ENCODE measurements around the gene ESYT1.

ESYT1 gene

DNA sequence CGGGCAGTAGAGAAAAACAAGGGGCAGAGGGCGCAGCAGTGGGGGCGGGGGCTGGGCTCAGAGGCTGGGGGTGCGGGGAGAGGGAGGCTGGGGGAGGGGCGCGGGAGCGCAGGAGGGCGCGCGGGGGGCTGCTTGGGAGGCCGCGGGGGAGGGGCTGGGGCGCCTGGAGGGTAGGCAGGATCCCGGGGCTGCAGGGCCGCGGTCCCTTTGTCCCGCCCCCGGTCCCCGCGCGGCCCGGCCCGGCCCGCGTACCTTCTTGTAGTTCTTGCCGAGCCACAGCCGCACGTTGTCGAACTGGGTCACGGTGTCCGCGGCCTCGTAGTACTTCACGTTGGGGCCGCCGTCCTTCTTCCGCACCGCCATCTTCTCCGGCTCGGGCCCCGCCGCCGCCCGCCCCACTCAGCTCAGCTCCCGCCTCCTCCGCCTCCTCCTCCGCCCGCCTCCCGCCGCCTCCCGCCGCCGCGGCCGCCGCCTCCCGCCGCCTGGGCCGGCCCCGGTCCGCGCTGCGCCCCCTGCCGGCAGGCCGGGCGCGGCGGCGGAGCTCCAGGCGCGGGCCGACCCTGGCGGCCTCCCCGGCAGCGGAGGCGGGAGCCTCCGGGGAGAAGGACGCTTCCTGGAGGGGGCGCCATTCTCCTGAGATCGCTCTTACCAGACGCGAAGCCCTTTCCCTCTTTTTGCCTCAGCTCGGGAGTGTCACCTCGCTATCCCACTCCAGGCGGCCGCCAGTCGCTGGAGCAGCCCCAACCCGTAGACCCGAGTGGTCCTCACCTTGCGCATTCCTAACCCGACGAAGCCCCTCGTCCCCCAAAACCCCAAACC lies 61.2 kb downstream of the ESYT1 start, which contains the start of gene SMARCC2:
SMARCC2 (minus strand) TSS at position 385 of the 819 bp plus-strand sequence; CDS start at position 363, 22 bp downstream.
- DNase-seq: peak; percentile 87

DNA sequence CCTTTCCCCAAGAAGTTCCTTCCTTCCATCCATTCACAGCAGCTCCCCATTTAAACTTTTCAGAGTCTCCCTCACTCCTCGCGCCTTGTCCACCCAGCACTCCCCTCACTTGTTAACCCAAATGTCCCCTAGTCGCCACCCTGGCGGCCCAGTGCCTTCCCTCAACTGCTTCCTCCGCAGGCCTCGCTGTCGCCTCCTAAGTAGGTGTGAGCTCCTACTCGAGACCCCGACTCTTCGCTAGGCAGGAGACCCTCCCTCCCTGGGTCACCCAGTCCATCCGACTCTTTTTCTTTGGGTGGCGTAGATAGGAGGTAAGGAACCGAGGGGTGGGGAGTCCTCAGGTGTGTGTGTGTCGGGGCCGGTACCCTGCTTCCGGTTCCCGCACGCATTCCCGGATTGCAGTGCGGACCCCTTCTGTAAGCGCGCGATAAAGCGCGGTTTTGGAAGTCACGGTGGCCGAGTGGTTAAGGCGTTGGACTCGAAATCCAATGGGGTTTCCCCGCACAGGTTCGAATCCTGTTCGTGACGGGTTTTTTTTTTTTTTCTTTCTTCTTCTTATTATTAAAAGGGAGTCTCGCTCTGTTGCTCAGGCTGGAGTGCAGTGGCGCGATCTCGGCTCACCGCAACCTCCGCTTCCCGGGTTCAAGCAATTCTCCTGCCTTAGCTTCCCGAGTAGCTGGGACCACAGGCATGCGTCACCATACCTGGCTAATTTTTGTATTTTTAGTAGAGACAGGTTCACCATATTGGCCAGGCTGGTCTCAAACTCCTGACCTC lies 62.0 kb downstream of the ESYT1 start:
- peak; percentile 85 for DNase-seq

DNA sequence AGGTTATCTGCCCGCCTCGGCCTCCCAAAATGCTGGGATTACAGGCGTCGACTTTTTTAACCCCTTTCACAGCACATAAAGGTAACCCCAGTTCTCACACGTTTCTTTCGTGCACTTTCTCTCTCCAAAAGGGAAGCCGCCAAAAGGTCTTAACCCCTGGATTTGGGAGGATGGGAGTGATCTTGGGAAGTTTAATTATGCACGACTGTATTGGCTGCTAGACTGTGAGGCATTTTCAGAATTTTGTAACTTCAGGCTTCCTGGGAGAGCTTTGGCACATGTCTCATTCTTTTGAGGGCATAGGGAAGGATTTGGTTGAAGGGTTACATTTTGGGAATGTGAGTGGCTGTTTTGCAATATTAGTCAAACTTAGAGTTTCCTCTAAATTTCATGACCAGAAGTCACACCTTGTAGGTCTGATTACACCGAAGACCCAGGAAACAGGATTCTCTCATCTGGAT lies 62.7 kb downstream of the ESYT1 start:
- no peak for DNase-seq

DNA sequence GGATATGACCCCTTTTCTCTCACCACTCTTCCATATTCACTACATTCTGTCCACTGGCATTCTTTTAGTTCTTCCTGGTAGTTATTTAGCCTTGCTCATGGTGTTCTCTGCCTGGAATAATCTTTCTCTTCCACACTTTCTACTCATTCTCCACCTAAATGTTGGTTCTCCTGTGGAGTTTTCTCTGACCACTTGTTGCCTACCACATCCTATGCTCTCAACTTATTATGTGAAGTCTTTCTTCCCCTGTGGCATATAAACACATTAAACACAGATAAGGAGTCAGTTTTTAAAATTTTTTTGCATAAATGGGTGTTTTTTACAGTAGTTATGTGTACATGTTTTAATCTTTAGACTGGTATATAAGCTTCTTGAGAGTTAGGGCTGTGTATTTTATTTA lies 64.5 kb downstream of the ESYT1 start:
- DNase-seq: no peak

DNA sequence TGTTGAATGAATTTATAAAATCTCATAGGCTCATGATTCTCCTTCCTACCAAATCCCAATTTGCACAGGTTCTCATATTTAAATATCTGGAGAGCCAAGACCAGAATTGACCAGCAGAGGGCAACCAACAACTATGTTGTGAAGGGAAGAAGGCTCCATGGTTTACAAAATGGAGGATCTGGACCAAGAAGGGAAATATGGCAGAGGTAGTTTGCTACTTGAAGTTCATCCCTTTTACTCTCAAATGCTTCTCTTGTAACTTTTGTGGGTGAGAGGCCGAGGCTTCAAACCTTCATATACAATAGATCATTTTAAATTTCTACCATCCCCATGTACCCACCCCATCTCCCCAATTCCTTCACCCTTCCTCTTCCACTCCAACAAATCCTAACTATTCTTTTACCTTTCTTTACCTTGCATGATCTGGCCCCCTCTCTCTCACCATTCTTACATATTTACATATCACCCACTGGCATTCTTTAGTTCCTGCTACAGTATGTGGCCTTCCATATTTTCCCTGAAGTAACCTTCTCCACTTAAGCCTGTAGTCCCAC lies 65.0 kb downstream of the ESYT1 start:
- peak; percentile 84 for DNase-seq

Measured in fibroblast of skin of back (primary cell).